MM.1S (cell line): ENCODE results near the gene KIRREL3.

ENCODE experiments used
- DNase-seq: peaks from one replicate; pipeline ENCODE4 v3.0.0-alpha.2; 2015
- H2AFZ ChIP-seq: fragments of 300-600 bp; sonication (generic); 2 replicates; pipeline ENCODE4 v1.6.0; 2016; ENCODE audit warnings: antibody characterized with exemption, low read length
- H3F3A ChIP-seq: fragments of 300-600 bp; sonication (generic); 2 replicates; pipeline ENCODE4 v1.6.1; 2016; ENCODE audit warnings: mild to moderate bottlenecking, antibody characterized with exemption, low read length, moderate library complexity, mixed read lengths; ENCODE audit not compliant: insufficient read depth
- H3K27ac ChIP-seq: fragments of 300-600 bp; sonication (generic); 2 replicates; pipeline ENCODE4 v1.5.1; 2016; ENCODE audit warnings: mild to moderate bottlenecking, low read length
- H3K27me3 ChIP-seq: fragments of 300-600 bp; sonication (generic); replicated peaks from 2 replicates; pipeline ENCODE4 v1.6.0; 2016; ENCODE audit warnings: low read length; ENCODE audit not compliant: insufficient read depth
- H3K36me3 ChIP-seq: fragments of 300-600 bp; sonication (generic); replicated peaks from 2 replicates; pipeline ENCODE4 v1.6.1; 2016; ENCODE audit warnings: mild to moderate bottlenecking, low read length, mixed read lengths; ENCODE audit not compliant: insufficient read depth
- H3K4me1 ChIP-seq: fragments of 300-600 bp; sonication (generic); 2 replicates; pipeline ENCODE4 v1.6.1; 2016; ENCODE audit warnings: low read length, mixed read lengths
- H3K4me2 ChIP-seq: fragments of 300-600 bp; sonication (generic); 2 replicates; pipeline ENCODE4 v1.6.0; 2016; ENCODE audit warnings: low read depth, low read length
- H3K4me3 ChIP-seq: fragments of 300-600 bp; sonication (generic); 2 replicates; pipeline ENCODE4 v1.5.1; 2016; ENCODE audit warnings: low read length, mixed read lengths
- H3K79me2 ChIP-seq: fragments of 300-600 bp; sonication (generic); 2 replicates; pipeline ENCODE4 v1.6.1; 2016; ENCODE audit warnings: mixed run types, low read length, mixed read lengths
- H3K9ac ChIP-seq: fragments of 300-600 bp; sonication (generic); 2 replicates; pipeline ENCODE4 v1.6.1; 2016; ENCODE audit warnings: low read length, mixed read lengths
- H3K9me2 ChIP-seq: fragments of 300-600 bp; sonication (generic); replicated peaks from 2 replicates; pipeline ENCODE4 v1.6.1; 2016; ENCODE audit warnings: mild to moderate bottlenecking, low read length, mixed read lengths; ENCODE audit not compliant: insufficient read depth
- H3K9me3 ChIP-seq: fragments of 300-600 bp; sonication (generic); replicated peaks from 2 replicates; pipeline ENCODE4 v1.6.1; 2016; ENCODE audit warnings: mild to moderate bottlenecking, low read length, mixed read lengths; ENCODE audit not compliant: insufficient read depth
- H4K20me1 ChIP-seq: fragments of 300-600 bp; sonication (generic); 2 replicates; pipeline ENCODE4 v1.6.1; 2016; ENCODE audit warnings: mild to moderate bottlenecking, low read length, moderate library complexity, mixed read lengths; ENCODE audit not compliant: insufficient read depth
- CTCF ChIP-seq: fragments of 300-600 bp; sonication (generic); IDR thresholded peaks from 2 replicates; pipeline ENCODE4 v1.5.1; 2016; ENCODE audit warnings: antibody characterized with exemption, low read length, mixed read lengths
- EZH2 ChIP-seq: fragments of 300-600 bp; sonication (generic); optimal IDR thresholded peaks from 2 replicates; pipeline ENCODE3; 2017; ENCODE audit warnings: low read depth, mild to moderate bottlenecking, antibody characterized with exemption, low read length, mixed read lengths
- EZH2phosphoT487 ChIP-seq: fragments of 300-600 bp; sonication (generic); IDR thresholded peaks from 2 replicates; pipeline ENCODE4 v1.6.1; 2018; ENCODE audit warnings: antibody characterized with exemption, low read length

Gene KIRREL3

GRCh38 chr11:126468102-126468521, 532.5 kb downstream of the KIRREL3 start:
- no peaks in the 10 kb centered on the region for H3K79me2 ChIP-seq
- no peak overlapping the region for H3K4me3 ChIP-seq
- H3K27me3 ChIP-seq: no peaks in the 10 kb centered on the region
- peaks cover 25% of the 10 kb centered on the region for H3F3A ChIP-seq
- no peaks in the 10 kb centered on the region for H3K9me2 ChIP-seq
- TF ChIP-seq EZH2 (no peak), EZH2phosphoT487 (no peak), CTCF (no peak)
- no peak overlapping the region for H2AFZ ChIP-seq
- no peaks in the 10 kb centered on the region for H3K36me3 ChIP-seq
- H3K9ac ChIP-seq: no peak overlapping the region
- H4K20me1 ChIP-seq: no peaks in the 10 kb centered on the region
- no peaks in the 10 kb centered on the region for H3K9me3 ChIP-seq
- no peak overlapping the region for H3K27ac ChIP-seq
- no peak for DNase-seq
- peaks cover 51% of the 10 kb centered on the region for H3K4me1 ChIP-seq
- H3K4me2 ChIP-seq: no peak overlapping the region

- H4K20me1 ChIP-seq: no peaks in the 10 kb centered on the region
- H3K9ac ChIP-seq: no peak overlapping the region
- 0 out of 2 replicates have a peak overlapping the region, but pooled peaks have one; percentile 96 for H3K4me2 ChIP-seq
- no peak for DNase-seq
- TF ChIP-seq CTCF (no peak), EZH2phosphoT487 (no peak), EZH2 (no peak)
- H3K4me1 ChIP-seq: peaks cover 49% of the 10 kb centered on the region
- no peak overlapping the region for H2AFZ ChIP-seq
- H3F3A ChIP-seq: peaks cover 25% of the 10 kb centered on the region
- no peak overlapping the region for H3K4me3 ChIP-seq
- H3K9me2 ChIP-seq: no peaks in the 10 kb centered on the region
- H3K27me3 ChIP-seq: no peaks in the 10 kb centered on the region
- no peaks in the 10 kb centered on the region for H3K79me2 ChIP-seq
- no peaks in the 10 kb centered on the region for H3K36me3 ChIP-seq
- H3K9me3 ChIP-seq: no peaks in the 10 kb centered on the region
- peak overlapping the region; percentile 97; the same call in 1 of the 2 replicates for H3K27ac ChIP-seq
Observed at GRCh38 chr11:126467471-126467870, 533.1 kb downstream of the KIRREL3 start.

GRCh38 chr11:126467046-126467370, 533.6 kb downstream of the KIRREL3 start:
- H3K4me1 ChIP-seq: peaks cover 47% of the 10 kb centered on the region

More at GRCh38 chr11:126467046-126467370, 533.6 kb downstream of the KIRREL3 start:
- DNase-seq: no peak
- Histone ChIP-seq H3K9me3 (no peaks in the 10 kb centered on the region), H3K9ac (peak overlapping the region; percentile 85; the same call in 1 of the 2 replicates), H2AFZ (peak overlapping the region; percentile 46; the same call in 1 of the 2 replicates), H4K20me1 (no peaks in the 10 kb centered on the region), H3K36me3 (no peaks in the 10 kb centered on the region), H3K4me3 (no peak overlapping the region), H3K4me2 (peak overlapping the region; percentile 96), H3K9me2 (no peaks in the 10 kb centered on the region), H3K27ac (peak overlapping the region; percentile 97), H3F3A (peaks cover 25% of the 10 kb centered on the region), H3K79me2 (no peaks in the 10 kb centered on the region), H3K27me3 (no peaks in the 10 kb centered on the region)
- TF ChIP-seq EZH2: no peak
- no peak for TF ChIP-seq EZH2phosphoT487
- TF ChIP-seq CTCF: no peak
